PC-9 (cell line): ENCODE results near the gene MAGI2. TPM values are rescaled to one million over a fixed set of nuclear protein-coding genes. Genes with fewer than 3 reads are reported as not detected.

ENCODE experiments used
- BruUV-seq: library from RNA; stranded (reverse); fragments of 400-500 nt; replicated peaks from 2 replicates; lab custom pipeline; 2021; lab: Mats Ljungman, UMichigan
- CTCF ChIA-PET: fragments of 300-600 bp; sonication (Branson Sonifier 250); formaldehyde crosslinking; loops from one replicate; lab custom pipeline; 2022; ENCODE audit warnings: antibody characterized with exemption; lab: Charles Lee
- POLR2A ChIA-PET: fragments of 300-600 bp; sonication (Branson Sonifier 250); formaldehyde crosslinking; loops from one replicate; lab custom pipeline; 2022; ENCODE audit warnings: antibody characterized with exemption; ENCODE audit not compliant: unreplicated experiment; lab: Charles Lee
- DNase-seq, 2 experiments: peaks; one replicate each; pipeline versions ENCODE4 v3.0.0 to v3.0.0-alpha.2; 2015 to 2022; ENCODE audit warnings: mixed read lengths in 1 of 2
- H2AFZ ChIP-seq: fragments of 200-600 bp; sonication (generic); 2 replicates; pipeline ENCODE4 v1.8.1; 2017; ENCODE audit warnings: antibody characterized with exemption
- H3F3A ChIP-seq: fragments of 200-600 bp; sonication (generic); 2 replicates; pipeline ENCODE4 v1.8.1; 2017; ENCODE audit warnings: antibody characterized with exemption, mild to moderate bottlenecking, low read depth; ENCODE audit not compliant: insufficient read depth
- H3K27ac ChIP-seq: fragments of 200-600 bp; sonication (generic); 2 replicates; pipeline ENCODE4 v1.6.1; 2016; ENCODE audit warnings: mixed run types
- H3K27me3 ChIP-seq: fragments of 200-600 bp; sonication (generic); 2 replicates; pipeline ENCODE4 v1.6.1; 2016; ENCODE audit warnings: low read depth, mixed run types; ENCODE audit not compliant: insufficient read depth
- H3K36me3 ChIP-seq: fragments of 200-600 bp; sonication (generic); 2 replicates; pipeline ENCODE4 v1.6.1; 2016; ENCODE audit warnings: low read depth, mixed run types
- H3K4me1 ChIP-seq: fragments of 200-600 bp; sonication (generic); replicated peaks from 2 replicates; pipeline ENCODE4 v1.6.1; 2016; ENCODE audit warnings: mixed run types; ENCODE audit not compliant: insufficient read depth
- H3K4me2 ChIP-seq: fragments of 200-600 bp; sonication (generic); 2 replicates; pipeline ENCODE4 v1.6.1; 2017; ENCODE audit warnings: mixed run types
- H3K4me3 ChIP-seq: fragments of 200-600 bp; sonication (generic); 2 replicates; pipeline ENCODE4 v1.6.1; 2016; ENCODE audit warnings: mixed run types
- H3K79me2 ChIP-seq: fragments of 200-600 bp; sonication (generic); 2 replicates; pipeline ENCODE4 v1.6.1; 2017; ENCODE audit warnings: low read depth, mixed run types
- H3K9me2 ChIP-seq: fragments of 200-600 bp; sonication (generic); 2 replicates; pipeline ENCODE4 v1.8.1; 2017; ENCODE audit warnings: mild to moderate bottlenecking; ENCODE audit not compliant: insufficient read depth
- H3K9me3 ChIP-seq: fragments of 200-600 bp; sonication (generic); 2 replicates; pipeline ENCODE4 v1.8.1; 2016; ENCODE audit warnings: low read depth; ENCODE audit not compliant: insufficient read depth
- H4K20me1 ChIP-seq: fragments of 200-600 bp; sonication (generic); 2 replicates; pipeline ENCODE4 v1.8.1; 2017; ENCODE audit not compliant: insufficient read depth
- CTCF ChIP-seq: fragments of 200-600 bp; sonication (generic); conservative IDR thresholded peaks from 2 replicates; pipeline ENCODE4 v1.6.1; 2017; ENCODE audit warnings: mixed run types, antibody characterized with exemption, mild to moderate bottlenecking, moderate library complexity
- EZH2 ChIP-seq: fragments of 200-600 bp; sonication (generic); IDR thresholded peaks from 2 replicates; pipeline ENCODE4 v1.8.0; 2017; ENCODE audit warnings: antibody characterized with exemption, low read depth
- intact Hi-C: fragments of 100-400 bp; cut with micrococcal nuclease; formaldehyde crosslinking; loops from one replicate; pipeline ENCODE4 v1.10.0; 2022; ENCODE audit not compliant: unreplicated experiment
- total RNA-seq: library from RNA; stranded (reverse); gene quantifications from 2 replicates; pipeline ENCODE4 v1.2.3, GENCODE V29; 2021

The MAGI2 gene
- total RNA-seq, 1 experiment from 2014 or later, result 0.92 TPM

GRCh38 chr7:79257959-79258358 is 195.5 kb downstream of the MAGI2 start:
- Histone ChIP-seq H3K9me2 (0 out of 2 replicates have a peak, but pooled peaks cover 5% of the 10 kb centered on the region), H3K27me3 (no peaks in the 10 kb centered on the region), H3K4me2 (no peak overlapping the region), H3K4me3 (no peak overlapping the region), H2AFZ (no peak overlapping the region), H3K4me1 (no peaks in the 10 kb centered on the region), H3F3A (no peaks in the 10 kb centered on the region), H3K36me3 (no peaks in the 10 kb centered on the region), H3K9me3 (no peaks in the 10 kb centered on the region), H3K27ac (no peak overlapping the region), H4K20me1 (no peaks in the 10 kb centered on the region; the same call in 1 of the 2 replicates), H3K79me2 (no peaks in the 10 kb centered on the region)
- POLR2A ChIA-PET, result interaction anchor here (0.7 kb wide), 1 partner anchor 12 kb away, joined by 4 read pairs; no protein-coding TSS in a partner anchor
- intact Hi-C loops, result no loop called here
- CTCF ChIA-PET, result no interaction called here
- TF ChIP-seq CTCF, result no peak
- TF ChIP-seq EZH2, result no peak
- DNase-seq, result no peak
- BruUV-seq, result no TSS peak

- no peaks in the 10 kb centered on the region for H3K4me1 ChIP-seq
- H3K79me2 ChIP-seq, result no peaks in the 10 kb centered on the region
- no peaks in the 10 kb centered on the region for H4K20me1 ChIP-seq
- BruUV-seq, result no TSS peak
- H3K9me2 ChIP-seq, result no peaks in the 10 kb centered on the region
- no peaks in the 10 kb centered on the region for H3K36me3 ChIP-seq
- H3K9me3 ChIP-seq, result no peaks in the 10 kb centered on the region
- TF ChIP-seq EZH2 (no peak), CTCF (no peak)
- no peak for DNase-seq
- intact Hi-C loops, result no loop called here
- ChIA-PET CTCF (no interaction called here), POLR2A (no interaction called here)
- H3K27me3 ChIP-seq, result no peaks in the 10 kb centered on the region
- no peaks in the 10 kb centered on the region for H3F3A ChIP-seq
- H2AFZ ChIP-seq, result no peak overlapping the region
- H3K4me2 ChIP-seq, result no peak overlapping the region
- no peak overlapping the region for H3K27ac ChIP-seq
- H3K4me3 ChIP-seq, result no peak overlapping the region
These were observed 207.7 kb downstream of the MAGI2 start for GRCh38 chr7:79245623-79246249.

- H3K27ac ChIP-seq, result no peak overlapping the region
- no peak overlapping the region for H3K4me3 ChIP-seq
- intact Hi-C loops, result no loop called here
- no peak for TF ChIP-seq CTCF
- DNase-seq, result no peak
- no peak overlapping the region for H2AFZ ChIP-seq
- H3K4me2 ChIP-seq, result no peak overlapping the region
- H3K79me2 ChIP-seq, result no peaks in the 10 kb centered on the region
- H3K4me1 ChIP-seq, result no peaks in the 10 kb centered on the region
- POLR2A ChIA-PET, result no interaction called here
- H4K20me1 ChIP-seq, result no peaks in the 10 kb centered on the region
- H3K36me3 ChIP-seq, result no peaks in the 10 kb centered on the region
- CTCF ChIA-PET, result no interaction called here
- no peaks in the 10 kb centered on the region for H3F3A ChIP-seq
- no peaks in the 10 kb centered on the region for H3K9me2 ChIP-seq
- BruUV-seq, result no TSS peak
- H3K27me3 ChIP-seq, result no peaks in the 10 kb centered on the region
- no peaks in the 10 kb centered on the region for H3K9me3 ChIP-seq
These were observed 209.0 kb downstream of the MAGI2 start for GRCh38 chr7:79244482-79244881.
